GM23338 (cell line): ENCODE results near the gene OXT.

Experiments
- EZH2 ChIP-seq: fragments of 200-600 bp; sonication (generic); IDR thresholded peaks from one replicate; pipeline ENCODE4 v1.8.0; 2017; ENCODE audit warnings: antibody characterized with exemption, mild to moderate bottlenecking, low read depth; ENCODE audit not compliant: unreplicated experiment
- EZH2phosphoT487 ChIP-seq: fragments of 200-600 bp; sonication (generic); IDR thresholded peaks from one replicate; pipeline ENCODE4 v1.8.1; 2018; ENCODE audit warnings: antibody characterized with exemption; ENCODE audit not compliant: unreplicated experiment
- POLR2AphosphoS5 ChIP-seq: IDR thresholded peaks from 2 replicates; pipeline ENCODE4 v1.6.1; 2016; ENCODE audit warnings: antibody characterized with exemption, low read depth
- STAT1 ChIP-seq: IDR thresholded peaks from one replicate; pipeline ENCODE4 v1.6.1; 2016; ENCODE audit warnings: antibody characterized with exemption; ENCODE audit not compliant: unreplicated experiment
- TF ChIP-seq, protein P1 (sequence below), 2 experiments: fragments of 200-600 bp in 1 of 2; sonication (generic) in 1 of 2; conservative IDR thresholded peaks; 2 replicates each; pipeline versions ENCODE4 v1.5.1 to v1.6.1; 2016 to 2017; ENCODE audit warnings: antibody characterized with exemption in 2 of 2, low read depth in 2 of 2, mild to moderate bottlenecking in 2 of 2, moderate library complexity in 1 of 2

GRCh38 chr20:3085571-3086072 is 14.2 kb downstream of the OXT start:
- TF ChIP-seq POLR2AphosphoS5 = no peak
- TF ChIP-seq, protein P1, sequence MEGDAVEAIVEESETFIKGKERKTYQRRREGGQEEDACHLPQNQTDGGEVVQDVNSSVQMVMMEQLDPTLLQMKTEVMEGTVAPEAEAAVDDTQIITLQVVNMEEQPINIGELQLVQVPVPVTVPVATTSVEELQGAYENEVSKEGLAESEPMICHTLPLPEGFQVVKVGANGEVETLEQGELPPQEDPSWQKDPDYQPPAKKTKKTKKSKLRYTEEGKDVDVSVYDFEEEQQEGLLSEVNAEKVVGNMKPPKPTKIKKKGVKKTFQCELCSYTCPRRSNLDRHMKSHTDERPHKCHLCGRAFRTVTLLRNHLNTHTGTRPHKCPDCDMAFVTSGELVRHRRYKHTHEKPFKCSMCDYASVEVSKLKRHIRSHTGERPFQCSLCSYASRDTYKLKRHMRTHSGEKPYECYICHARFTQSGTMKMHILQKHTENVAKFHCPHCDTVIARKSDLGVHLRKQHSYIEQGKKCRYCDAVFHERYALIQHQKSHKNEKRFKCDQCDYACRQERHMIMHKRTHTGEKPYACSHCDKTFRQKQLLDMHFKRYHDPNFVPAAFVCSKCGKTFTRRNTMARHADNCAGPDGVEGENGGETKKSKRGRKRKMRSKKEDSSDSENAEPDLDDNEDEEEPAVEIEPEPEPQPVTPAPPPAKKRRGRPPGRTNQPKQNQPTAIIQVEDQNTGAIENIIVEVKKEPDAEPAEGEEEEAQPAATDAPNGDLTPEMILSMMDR (conservative IDR thresholded peaks at IDR 0.05; ENCODE audit: low read depth in 2 of 2) = no peak
- TF ChIP-seq EZH2 = no peak
- TF ChIP-seq EZH2phosphoT487 = no peak
- no peak for TF ChIP-seq STAT1
